HepG2 (cell line): ENCODE measurements around the gene UCP2. TPM values are rescaled to one million over a fixed set of nuclear protein-coding genes. Genes with fewer than 3 reads are reported as not detected.
A peak's percentile ranks its signal among the peaks of the same experiment; 100 is the strongest.

ENCODE experiments used
- HDAC6 ChIP-seq: fragments of 200-600 bp; sonication (generic); IDR thresholded peaks from 2 replicates; pipeline ENCODE4 v1.7.0; 2017; ENCODE audit warnings: mild to moderate bottlenecking, antibody characterized with exemption, low read length, low read depth
- MAX ChIP-seq: IDR thresholded peaks from 2 replicates; pipeline ENCODE4 v1.6.1; 2012; ENCODE audit warnings: inconsistent platforms
- MIXL1 ChIP-seq: IDR thresholded peaks from 2 replicates; pipeline ENCODE4 v1.6.1; 2016
- NR2F6 ChIP-seq, 2 experiments: IDR thresholded peaks; 2 replicates each; pipeline ENCODE4 v1.6.1; 2016; ENCODE audit warnings: antibody characterized with exemption in 1 of 2, mild to moderate bottlenecking in 1 of 2
- RERE ChIP-seq: IDR thresholded peaks from 2 replicates; pipeline ENCODE4 v1.6.1; 2016; ENCODE audit warnings: low read depth, missing genetic modification reagents, missing compliant biosample characterization
- ZHX1 ChIP-seq: sonication (generic); formaldehyde crosslinking; IDR thresholded peaks from 2 replicates; pipeline ENCODE4 v1.8.1; 2022; ENCODE audit warnings: low read depth, mild to moderate bottlenecking, missing genetic modification reagents
- ZNF142 ChIP-seq: sonication (generic); formaldehyde crosslinking; IDR thresholded peaks from 2 replicates; pipeline ENCODE4 v1.4.0; 2020; ENCODE audit warnings: missing genetic modification reagents
- ZNF724P ChIP-seq: sonication (generic); formaldehyde crosslinking; IDR thresholded peaks from 2 replicates; pipeline ENCODE4 v1.8.0; 2022; ENCODE audit warnings: missing genetic modification reagents, borderline replicate concordance
- polyA plus RNA-seq, 8 experiments: library from polyadenylated mRNA; depleted of rRNA in 3 of 8; stranded (reverse) in 7 of 8; unstranded in 1 of 8; fragments of >200 nt; fragmentation: Illumina TruSeq in 4 of 8; extraction: Trizol in 4 of 8; gene quantifications; 2 replicates each; pipeline versions ENCODE4 v1.2.1 to v1.2.3, GENCODE V29; 2011 to 2016; ENCODE audit warnings: low read depth in 4 of 8, missing spikeins in 1 of 8, mixed read lengths in 1 of 8; ENCODE audit not compliant: insufficient read depth in 1 of 8
- total RNA-seq, 5 experiments: library from RNA; depleted of rRNA; stranded (reverse); fragments of >200 nt; fragmentation: Illumina TruSeq; extraction: Trizol; gene quantifications; 2 replicates each; pipeline ENCODE4 v1.2.3, GENCODE V29; 2016; ENCODE audit warnings: low read depth in 1 of 5
- TF ChIP-seq, protein P1 (sequence below): sonication (generic); formaldehyde crosslinking; IDR thresholded peaks from 2 replicates; pipeline ENCODE4 v1.9.0; 2021; ENCODE audit warnings: missing genetic modification reagents, borderline replicate concordance

The UCP2 gene
- total and polyA plus RNA-seq, 2 of the 13 experiments (the other 11 are each of a cell fraction or from before 2014, with no cell fraction given) = 2.7 to 3.2 TPM

- TF ChIP-seq, protein P1, sequence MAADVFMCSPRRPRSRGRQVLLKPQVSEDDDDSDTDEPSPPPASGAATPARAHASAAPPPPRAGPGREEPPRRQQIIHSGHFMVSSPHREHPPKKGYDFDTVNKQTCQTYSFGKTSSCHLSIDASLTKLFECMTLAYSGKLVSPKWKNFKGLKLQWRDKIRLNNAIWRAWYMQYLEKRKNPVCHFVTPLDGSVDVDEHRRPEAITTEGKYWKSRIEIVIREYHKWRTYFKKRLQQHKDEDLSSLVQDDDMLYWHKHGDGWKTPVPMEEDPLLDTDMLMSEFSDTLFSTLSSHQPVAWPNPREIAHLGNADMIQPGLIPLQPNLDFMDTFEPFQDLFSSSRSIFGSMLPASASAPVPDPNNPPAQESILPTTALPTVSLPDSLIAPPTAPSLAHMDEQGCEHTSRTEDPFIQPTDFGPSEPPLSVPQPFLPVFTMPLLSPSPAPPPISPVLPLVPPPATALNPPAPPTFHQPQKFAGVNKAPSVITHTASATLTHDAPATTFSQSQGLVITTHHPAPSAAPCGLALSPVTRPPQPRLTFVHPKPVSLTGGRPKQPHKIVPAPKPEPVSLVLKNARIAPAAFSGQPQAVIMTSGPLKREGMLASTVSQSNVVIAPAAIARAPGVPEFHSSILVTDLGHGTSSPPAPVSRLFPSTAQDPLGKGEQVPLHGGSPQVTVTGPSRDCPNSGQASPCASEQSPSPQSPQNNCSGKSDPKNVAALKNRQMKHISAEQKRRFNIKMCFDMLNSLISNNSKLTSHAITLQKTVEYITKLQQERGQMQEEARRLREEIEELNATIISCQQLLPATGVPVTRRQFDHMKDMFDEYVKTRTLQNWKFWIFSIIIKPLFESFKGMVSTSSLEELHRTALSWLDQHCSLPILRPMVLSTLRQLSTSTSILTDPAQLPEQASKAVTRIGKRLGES (CRISPR knock-in tag) = peak; percentile 91; the same call in 1 of the 2 replicates
- TF ChIP-seq ZNF724P (CRISPR knock-in tag) (no peak; the same call in none of the 2 replicates), ZNF142 (CRISPR knock-in tag) (peak; percentile 86; the same call in 1 of the 2 replicates), RERE (CRISPR knock-in tag) (peak; percentile 59; the same call in 1 of the 2 replicates), MAX (peak; percentile 93), NR2F6 (IDR thresholded peaks at IDR 0.05) (no peak), NR2F6 (CRISPR knock-in tag; IDR thresholded peaks at IDR 0.05) (peak; percentile 37; the same call in 1 of the 2 replicates), HDAC6 (no peak), ZHX1 (0 out of 2 replicates have a peak, but pooled peaks have one; percentile 67), MIXL1 (0 out of 2 replicates have a peak, but pooled peaks have one; percentile 70)
Observed at GRCh38 chr11:73982990-73983740, 522 bp upstream of the UCP2 start (continued).
